ENCODE data around the gene MBOAT1. TPM values are rescaled to one million over a fixed set of nuclear protein-coding genes. Genes with fewer than 3 reads are reported as not detected.

The MBOAT1 gene, protein sequence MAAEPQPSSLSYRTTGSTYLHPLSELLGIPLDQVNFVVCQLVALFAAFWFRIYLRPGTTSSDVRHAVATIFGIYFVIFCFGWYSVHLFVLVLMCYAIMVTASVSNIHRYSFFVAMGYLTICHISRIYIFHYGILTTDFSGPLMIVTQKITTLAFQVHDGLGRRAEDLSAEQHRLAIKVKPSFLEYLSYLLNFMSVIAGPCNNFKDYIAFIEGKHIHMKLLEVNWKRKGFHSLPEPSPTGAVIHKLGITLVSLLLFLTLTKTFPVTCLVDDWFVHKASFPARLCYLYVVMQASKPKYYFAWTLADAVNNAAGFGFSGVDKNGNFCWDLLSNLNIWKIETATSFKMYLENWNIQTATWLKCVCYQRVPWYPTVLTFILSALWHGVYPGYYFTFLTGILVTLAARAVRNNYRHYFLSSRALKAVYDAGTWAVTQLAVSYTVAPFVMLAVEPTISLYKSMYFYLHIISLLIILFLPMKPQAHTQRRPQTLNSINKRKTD
- total RNA-seq (ENCODE audit: low replicate concordance) = 83.3 and 116 TPM in 2 replicates
- long read RNA-seq, transcript MBOAT1-201 (13 exons, 1,794 nt) = major isoform, 7 of 23 reads
- long read RNA-seq, partial matches to known transcripts = 13 of 23 reads
- long read RNA-seq, other reads (novel, unspliced or antisense) = 3 of 23 reads

DNA sequence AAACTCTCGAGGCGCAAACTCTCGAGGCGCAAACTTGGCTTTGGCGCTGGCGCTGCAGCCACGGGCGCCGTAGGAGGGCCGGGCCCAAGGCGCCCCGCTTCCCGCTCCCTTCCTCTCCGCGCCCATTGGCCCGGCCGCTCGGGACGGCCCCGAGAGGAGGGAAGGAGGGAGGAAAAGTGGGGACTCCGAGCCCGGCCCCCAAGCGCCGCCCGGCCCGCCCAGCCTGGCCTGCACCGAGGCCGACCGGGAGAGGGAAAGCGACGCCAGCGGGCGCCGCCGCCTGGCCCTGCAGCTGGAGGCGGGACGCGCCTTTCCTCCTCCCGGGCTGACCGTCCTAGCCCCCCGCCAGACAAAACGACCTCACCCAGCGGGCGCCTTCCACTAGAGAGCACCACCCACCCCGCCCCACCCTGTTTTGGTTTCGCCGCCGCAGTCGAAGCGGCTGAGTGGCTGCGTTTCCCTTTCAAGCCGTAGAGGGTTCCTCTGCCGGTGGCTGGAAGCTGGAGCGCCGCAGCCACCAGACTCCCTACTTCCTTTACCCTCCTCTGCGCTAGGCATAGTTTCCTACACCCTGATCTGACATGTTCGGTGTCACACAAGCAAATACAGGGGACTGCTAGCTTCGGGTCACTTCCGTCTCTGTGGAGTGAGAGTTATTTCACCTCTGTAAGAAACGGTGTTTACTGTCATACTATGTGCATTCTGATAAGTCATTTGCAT lies at the start of gene MBOAT1:
MBOAT1 (minus strand) TSS at position 78 of the 720 bp plus-strand sequence. CDS start 235 bp downstream, outside the sequence.
- Mint-ChIP-seq H3K36me3 (no peaks in the 10 kb centered on the region), H3K4me3 (peak within 1 kb of the TSS; percentile 93), H3K9me3 (no peaks in the 10 kb centered on the region), H3K27me3 (peaks cover 8% of the 10 kb centered on the region), H3K4me1 (ENCODE audit: unreplicated experiment) (peaks cover 29% of the 10 kb centered on the region), H3K27ac (peak within 1 kb of the TSS; percentile 97)
- DNase-seq (ENCODE audit: extremely low spot score, unreplicated experiment) = peak; percentile 89
- TF ChIP-seq, protein P1, sequence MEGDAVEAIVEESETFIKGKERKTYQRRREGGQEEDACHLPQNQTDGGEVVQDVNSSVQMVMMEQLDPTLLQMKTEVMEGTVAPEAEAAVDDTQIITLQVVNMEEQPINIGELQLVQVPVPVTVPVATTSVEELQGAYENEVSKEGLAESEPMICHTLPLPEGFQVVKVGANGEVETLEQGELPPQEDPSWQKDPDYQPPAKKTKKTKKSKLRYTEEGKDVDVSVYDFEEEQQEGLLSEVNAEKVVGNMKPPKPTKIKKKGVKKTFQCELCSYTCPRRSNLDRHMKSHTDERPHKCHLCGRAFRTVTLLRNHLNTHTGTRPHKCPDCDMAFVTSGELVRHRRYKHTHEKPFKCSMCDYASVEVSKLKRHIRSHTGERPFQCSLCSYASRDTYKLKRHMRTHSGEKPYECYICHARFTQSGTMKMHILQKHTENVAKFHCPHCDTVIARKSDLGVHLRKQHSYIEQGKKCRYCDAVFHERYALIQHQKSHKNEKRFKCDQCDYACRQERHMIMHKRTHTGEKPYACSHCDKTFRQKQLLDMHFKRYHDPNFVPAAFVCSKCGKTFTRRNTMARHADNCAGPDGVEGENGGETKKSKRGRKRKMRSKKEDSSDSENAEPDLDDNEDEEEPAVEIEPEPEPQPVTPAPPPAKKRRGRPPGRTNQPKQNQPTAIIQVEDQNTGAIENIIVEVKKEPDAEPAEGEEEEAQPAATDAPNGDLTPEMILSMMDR (conservative IDR thresholded peaks at IDR 0.05) = peak; percentile 41

DNA sequence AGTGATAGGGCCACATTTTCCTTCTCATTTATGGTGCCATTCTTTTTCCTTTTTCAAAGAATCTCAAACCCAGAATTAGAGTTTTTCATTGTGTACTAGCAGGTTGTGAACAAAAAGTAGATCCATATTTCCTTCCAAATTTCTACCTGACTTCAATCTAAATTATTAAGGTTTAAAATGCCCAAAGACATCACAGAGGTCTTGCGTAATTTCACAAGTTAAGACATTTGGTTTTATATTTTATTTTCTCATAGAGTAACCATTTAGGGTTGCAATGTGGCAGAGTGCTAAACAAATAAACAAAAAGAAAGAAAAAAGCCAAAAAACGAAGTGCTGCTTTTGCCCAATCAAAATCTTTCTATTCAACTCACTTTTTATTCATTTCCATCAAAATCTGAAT lies 49.4 kb upstream of the MBOAT1 start:
- no peak overlapping the region for H3K4me3 Mint-ChIP-seq
- no peak for DNase-seq (ENCODE audit: extremely low spot score, unreplicated experiment)
- H3K27ac Mint-ChIP-seq = no peak overlapping the region
- no peaks in the 10 kb centered on the region for H3K9me3 Mint-ChIP-seq
- H3K4me1 Mint-ChIP-seq (ENCODE audit: unreplicated experiment) = no peaks in the 10 kb centered on the region
- H3K36me3 Mint-ChIP-seq = no peaks in the 10 kb centered on the region
- H3K27me3 Mint-ChIP-seq = no peaks in the 10 kb centered on the region
- TF ChIP-seq, protein P1 (conservative IDR thresholded peaks at IDR 0.05) = no peak

DNA sequence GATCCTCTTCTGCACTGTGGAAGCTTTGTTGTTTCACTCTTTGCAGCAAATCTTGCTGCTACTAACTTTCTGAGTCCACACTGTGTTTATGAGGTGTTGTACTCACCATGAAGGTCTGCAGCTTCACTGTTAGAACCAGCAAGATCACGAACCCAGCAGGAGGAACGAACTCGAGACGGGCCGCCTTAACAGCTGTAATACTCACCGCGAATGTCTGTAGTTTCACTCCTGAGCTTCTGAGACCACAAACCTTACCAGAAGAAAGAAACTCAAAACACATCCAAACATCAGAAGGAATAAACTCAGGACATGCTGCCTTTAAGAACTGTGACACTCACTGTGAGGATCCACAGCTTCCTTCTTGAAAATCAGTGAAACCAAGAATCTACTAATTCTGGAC lies 48.1 kb upstream of the MBOAT1 start:
- TF ChIP-seq, protein P1 (conservative IDR thresholded peaks at IDR 0.05) = no peak
- Mint-ChIP-seq H3K36me3 (no peaks in the 10 kb centered on the region), H3K4me1 (ENCODE audit: unreplicated experiment) (no peaks in the 10 kb centered on the region), H3K4me3 (no peak overlapping the region), H3K9me3 (no peaks in the 10 kb centered on the region), H3K27ac (no peak overlapping the region), H3K27me3 (no peaks in the 10 kb centered on the region)
- DNase-seq (ENCODE audit: extremely low spot score, unreplicated experiment) = no peak

DNA sequence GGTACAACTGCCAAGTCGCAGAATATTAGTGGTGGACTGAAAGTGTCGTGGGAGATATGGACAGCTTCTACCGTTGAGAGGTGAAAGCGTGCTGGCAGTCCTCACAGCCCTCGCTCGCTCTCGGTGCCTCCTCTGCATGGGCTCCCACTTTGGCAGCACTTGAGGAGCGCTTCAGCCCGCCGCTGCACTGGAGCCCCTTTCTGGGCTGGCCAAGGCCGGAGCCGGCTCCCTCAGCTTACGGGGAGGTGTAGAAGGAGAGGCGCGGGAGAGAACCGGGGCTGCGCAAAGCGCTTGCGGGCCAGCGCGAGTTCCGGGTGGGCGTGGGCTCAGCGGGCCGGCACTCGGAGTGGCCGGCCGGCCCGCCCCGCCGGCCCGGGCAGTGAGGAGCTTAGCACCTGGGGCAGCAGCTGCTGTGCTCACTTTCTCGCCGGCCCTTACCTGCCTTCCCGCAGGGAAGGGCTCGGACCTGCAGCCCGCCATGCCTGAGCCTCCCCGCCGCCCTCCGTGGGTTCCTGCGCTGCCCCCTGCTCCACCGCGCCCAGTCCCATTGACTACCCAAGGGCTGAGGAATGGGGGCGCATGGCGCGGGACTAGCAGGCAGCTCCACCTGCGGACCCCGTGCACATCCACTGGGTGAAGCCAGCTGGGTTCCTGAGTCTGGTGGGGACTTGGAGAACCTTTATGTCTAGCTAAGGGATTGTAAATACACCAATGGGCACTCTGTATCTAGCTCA lies 47.2 kb upstream of the MBOAT1 start:
- peaks cover 5% of the 10 kb centered on the region for H3K9me3 Mint-ChIP-seq
- no peak for DNase-seq (ENCODE audit: extremely low spot score, unreplicated experiment)
- no peaks in the 10 kb centered on the region for H3K4me1 Mint-ChIP-seq (ENCODE audit: unreplicated experiment)
- no peaks in the 10 kb centered on the region for H3K36me3 Mint-ChIP-seq
- TF ChIP-seq, protein P1 (conservative IDR thresholded peaks at IDR 0.05) = no peak
- no peak overlapping the region for H3K4me3 Mint-ChIP-seq
- no peak overlapping the region for H3K27ac Mint-ChIP-seq
- H3K27me3 Mint-ChIP-seq = no peaks in the 10 kb centered on the region

DNA sequence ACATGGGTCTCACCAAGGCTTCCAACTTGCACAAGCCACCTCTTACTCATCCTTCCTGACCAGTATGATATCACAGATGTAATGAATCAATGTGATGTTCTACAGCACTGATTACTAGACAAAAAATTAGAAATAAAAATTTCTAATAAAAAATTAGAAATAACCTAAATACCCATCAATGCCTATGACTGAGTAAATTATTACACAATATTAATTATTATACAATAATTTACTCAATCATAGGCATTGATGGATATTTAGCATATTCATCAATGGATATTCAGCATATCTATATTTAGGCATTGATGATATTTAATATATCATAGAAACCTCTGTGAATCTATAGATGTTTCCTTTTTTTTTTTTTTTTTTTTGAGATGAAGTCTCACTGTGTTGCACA lies 43.2 kb upstream of the MBOAT1 start:
- TF ChIP-seq, protein P1 (conservative IDR thresholded peaks at IDR 0.05) = no peak
- H3K27me3 Mint-ChIP-seq = no peaks in the 10 kb centered on the region
- no peaks in the 10 kb centered on the region for H3K36me3 Mint-ChIP-seq
- DNase-seq (ENCODE audit: extremely low spot score, unreplicated experiment) = no peak
- H3K9me3 Mint-ChIP-seq = peaks cover 5% of the 10 kb centered on the region
- H3K4me1 Mint-ChIP-seq (ENCODE audit: unreplicated experiment) = no peaks in the 10 kb centered on the region
- H3K27ac Mint-ChIP-seq = no peak overlapping the region
- no peak overlapping the region for H3K4me3 Mint-ChIP-seq
